GM12872 (cell line): ENCODE data around the gene NF2.

Source experiments
- CTCF ChIP-seq: IDR thresholded peaks from 3 replicates; pipeline ENCODE4 v1.5.1; 2011; ENCODE audit warnings: low read depth, mild to moderate bottlenecking, low read length, moderate library complexity; ENCODE audit not compliant: insufficient read depth

The NF2 gene

GRCh38 chr22:29639096-29639495 lies 35.7 kb downstream of the NF2 start:
- TF ChIP-seq CTCF = no peak

GRCh38 chr22:29641042-29641699 lies 37.7 kb downstream of the NF2 start:
- TF ChIP-seq CTCF = no peak

- TF ChIP-seq CTCF = no peak
Measured at GRCh38 chr22:29641700-29642330, 38.4 kb downstream of the NF2 start.

- no peak for TF ChIP-seq CTCF
Measured at GRCh38 chr22:29642694-29643093, 39.3 kb downstream of the NF2 start.

- no peak for TF ChIP-seq CTCF
Measured at GRCh38 chr22:29647954-29648737, 44.7 kb downstream of the NF2 start.

- no peak for TF ChIP-seq CTCF
Measured at GRCh38 chr22:29650370-29650769, 46.9 kb downstream of the NF2 start.

GRCh38 chr22:29651652-29652051 lies 48.2 kb downstream of the NF2 start:
- TF ChIP-seq CTCF = no peak
